Bronchial epithelial cell (primary cell): Measurements from ENCODE around the gene PCNP. TPM values are rescaled to one million over a fixed set of nuclear protein-coding genes. Genes with fewer than 3 reads are reported as not detected.
"Not testable (repeated sequence)": the region's sequence is repeated elsewhere in the genome, so short reads cannot be mapped to it uniquely, and the experiment has no call there.

Experiments used
- DNase-seq: peaks from one replicate; pipeline ENCODE4 v3.0.0-alpha.2; 2010; ENCODE audit warnings: low read depth
- FAIRE-seq: peaks from 2 replicates; lab custom pipeline; 2011; peaks lifted over from hg19 to GRCh38; lab: Jason Lieb, UNC
- H3K27me3 ChIP-seq: 2 replicates; pipeline ENCODE4 v1.5.1; 2011; ENCODE audit warnings: low read length; ENCODE audit not compliant: control insufficient read depth, insufficient read depth
- H3K36me3 ChIP-seq: 2 replicates; pipeline ENCODE4 v1.5.1; 2011; ENCODE audit warnings: low read length; ENCODE audit not compliant: control insufficient read depth, insufficient read depth
- H3K4me3 ChIP-seq: 2 replicates; pipeline ENCODE4 v1.5.1; 2011; ENCODE audit warnings: mild to moderate bottlenecking, low read depth, low read length, control low read depth
- CTCF ChIP-seq: IDR thresholded peaks from 2 replicates; pipeline ENCODE4 v1.5.1; 2011; ENCODE audit warnings: mild to moderate bottlenecking, moderate library complexity, low read length, control low read depth, inconsistent platforms; ENCODE audit not compliant: insufficient read depth, severe bottlenecking
- total RNA-seq: library from RNA; depleted of rRNA; stranded (reverse); fragments of >200 nt; gene quantifications from 2 replicates; pipeline ENCODE4 v1.2.1, GENCODE V29; 2014

Gene PCNP
- total RNA-seq, 1 donor from 2014 or later, result 167 TPM

DNA sequence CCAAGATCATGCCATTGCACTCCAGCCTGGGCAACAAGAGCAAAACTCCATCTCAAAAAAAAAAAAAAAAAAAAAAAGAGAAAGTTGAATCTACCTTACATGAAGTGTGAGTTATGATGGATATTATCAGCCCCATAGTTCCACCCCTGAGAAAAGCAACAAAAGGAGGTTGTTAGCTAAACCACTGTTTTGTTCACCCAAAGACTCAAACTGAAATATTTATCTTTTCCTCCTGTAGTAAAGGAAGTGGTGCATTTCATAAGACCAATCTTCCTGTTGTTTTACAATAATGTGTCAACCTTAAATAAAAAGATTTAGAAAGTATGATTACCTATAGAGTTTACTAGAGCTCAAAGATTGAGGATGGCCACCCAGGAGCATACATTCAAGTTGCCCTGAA is 31.0 kb upstream of the PCNP start:
- H3K36me3 ChIP-seq, result no peaks in the 10 kb centered on the region
- no peak for TF ChIP-seq CTCF
- no peak for DNase-seq
- no peak for FAIRE-seq
- no peaks in the 10 kb centered on the region for H3K27me3 ChIP-seq
- no peak overlapping the region for H3K4me3 ChIP-seq

- Histone ChIP-seq H3K36me3 (no peaks in the 10 kb centered on the region), H3K4me3 (no peak overlapping the region), H3K27me3 (no peaks in the 10 kb centered on the region)
- peak; percentile 14 for TF ChIP-seq CTCF
- DNase-seq (no peak), FAIRE-seq (no peak)
These were observed 29.7 kb upstream of the PCNP start for GRCh38 chr3:101544161-101544850.

- no peak overlapping the region for H3K4me3 ChIP-seq
- TF ChIP-seq CTCF, result no peak
- H3K36me3 ChIP-seq, result no peaks in the 10 kb centered on the region
- FAIRE-seq (no peak), DNase-seq (no peak)
- H3K27me3 ChIP-seq, result no peaks in the 10 kb centered on the region
These were observed 25.4 kb upstream of the PCNP start for GRCh38 chr3:101548527-101549105.

DNA sequence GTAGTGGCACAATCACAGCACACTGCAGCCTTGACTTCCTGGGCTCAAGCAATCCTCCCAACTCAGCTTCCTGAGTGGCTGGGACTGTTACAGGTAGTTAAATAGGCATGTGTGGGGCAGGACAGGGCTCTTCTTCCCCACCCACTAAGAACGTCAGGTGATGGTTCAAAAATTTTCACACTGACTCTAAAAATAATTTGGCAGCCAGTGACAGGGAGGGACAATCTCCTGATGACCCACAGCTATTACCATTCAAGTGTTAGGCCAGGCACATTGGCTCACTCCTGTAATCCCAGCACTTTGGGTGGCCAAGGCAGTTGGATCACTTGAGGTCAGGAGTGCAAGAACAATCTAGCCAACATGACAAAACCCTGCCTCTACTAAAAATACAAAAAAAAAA is 24.5 kb upstream of the PCNP start:
- no peak for FAIRE-seq
- Histone ChIP-seq H3K4me3 (no peak overlapping the region), H3K27me3 (no peaks in the 10 kb centered on the region), H3K36me3 (no peaks in the 10 kb centered on the region)
- DNase-seq, result no peak
- no peak for TF ChIP-seq CTCF

GRCh38 chr3:101551359-101552081 is 22.5 kb upstream of the PCNP start:
- H3K4me3 ChIP-seq, H3K27me3 ChIP-seq, H3K36me3 ChIP-seq, DNase-seq, FAIRE-seq: not testable (repeated sequence)

- DNase-seq, FAIRE-seq, H3K4me3 ChIP-seq, H3K27me3 ChIP-seq, H3K36me3 ChIP-seq: not testable (repeated sequence)
These were observed 20.6 kb upstream of the PCNP start for GRCh38 chr3:101553381-101553780.
